Keratinocyte (primary cell): ENCODE results near the gene NCEH1. TPM values are rescaled to one million over a fixed set of nuclear protein-coding genes. Genes with fewer than 3 reads are reported as not detected.

ENCODE experiments used
- DNase-seq: peaks from one replicate; pipeline ENCODE4 v3.0.0-alpha.2; 2011; ENCODE audit warnings: low read depth, missing footprints, low spot score
- FAIRE-seq: peaks from 2 replicates; lab custom pipeline; 2011; peaks lifted over from hg19 to GRCh38; lab: Jason Lieb, UNC
- H2AFZ ChIP-seq: 2 replicates; pipeline ENCODE4 v1.6.0; 2012; ENCODE audit warnings: low read length, control low read depth, inconsistent platforms; ENCODE audit not compliant: control insufficient read depth
- H3K27ac ChIP-seq: 2 replicates; pipeline ENCODE4 v1.5.1; 2011; ENCODE audit warnings: low read length; ENCODE audit not compliant: control insufficient read depth, insufficient read depth
- H3K27me3 ChIP-seq: 3 replicates; pipeline ENCODE4 v1.6.0; 2011; ENCODE audit warnings: low read length; ENCODE audit not compliant: control insufficient read depth, insufficient read depth; ENCODE audit errors: extremely low read depth
- H3K36me3 ChIP-seq, 2 experiments: 2 replicates in 1 of 2; 3 replicates in 1 of 2; pipeline ENCODE4 v1.5.1; 2011; ENCODE audit warnings: low read length in 2 of 2, mild to moderate bottlenecking in 1 of 2; ENCODE audit not compliant: control insufficient read depth in 2 of 2, insufficient read depth in 2 of 2; ENCODE audit errors: extremely low read depth in 1 of 2
- H3K4me1 ChIP-seq: 3 replicates; pipeline ENCODE4 v1.5.1; 2011; ENCODE audit warnings: low read length; ENCODE audit not compliant: control insufficient read depth, insufficient read depth; ENCODE audit errors: extremely low read depth
- H3K4me2 ChIP-seq: 3 replicates; pipeline ENCODE4 v1.6.0; 2011; ENCODE audit warnings: low read depth, low read length; ENCODE audit not compliant: control insufficient read depth, insufficient read depth; ENCODE audit errors: extremely low read depth
- H3K4me3 ChIP-seq, 3 experiments: fragments of 200-600 bp in 1 of 3; sonication (generic) in 1 of 3; 2 replicates in 2 of 3; 3 replicates in 1 of 3; pipeline ENCODE4 v1.5.1; 2011 to 2016; ENCODE audit warnings: low read length in 3 of 3, mild to moderate bottlenecking in 3 of 3, control low read depth in 2 of 3, inconsistent platforms in 1 of 3, low read depth in 1 of 3, mixed read lengths in 1 of 3, mixed run types in 1 of 3, moderate library complexity in 1 of 3; ENCODE audit not compliant: control insufficient read depth in 2 of 3, insufficient read depth in 2 of 3; ENCODE audit errors: extremely low read depth in 1 of 3
- H3K79me2 ChIP-seq: 2 replicates; pipeline ENCODE4 v1.6.0; 2012; ENCODE audit warnings: low read length; ENCODE audit not compliant: control insufficient read depth, insufficient read depth
- H3K9ac ChIP-seq: 3 replicates; pipeline ENCODE4 v1.6.0; 2011; ENCODE audit warnings: low read length; ENCODE audit not compliant: control insufficient read depth, insufficient read depth; ENCODE audit errors: extremely low read depth
- H3K9me1 ChIP-seq: 3 replicates; pipeline ENCODE4 v1.6.0; 2011; ENCODE audit warnings: low read length; ENCODE audit not compliant: control insufficient read depth, insufficient read depth; ENCODE audit errors: extremely low read depth
- H3K9me3 ChIP-seq: 2 replicates; pipeline ENCODE4 v1.5.1; 2012; ENCODE audit warnings: low read depth, low read length; ENCODE audit not compliant: control insufficient read depth
- H4K20me1 ChIP-seq: 3 replicates; pipeline ENCODE4 v1.6.0; 2011; ENCODE audit warnings: low read length; ENCODE audit not compliant: control insufficient read depth, insufficient read depth; ENCODE audit errors: extremely low read depth
- CTCF ChIP-seq, 3 experiments: IDR thresholded peaks in 1 of 3; conservative IDR thresholded peaks in 1 of 3; optimal IDR thresholded peaks in 1 of 3; 2 replicates in 2 of 3; 3 replicates in 1 of 3; pipeline versions ENCODE3 to v1.5.1; 2011; ENCODE audit warnings: low read length in 3 of 3, mild to moderate bottlenecking in 3 of 3, moderate library complexity in 2 of 3, control low read depth in 1 of 3, inconsistent platforms in 1 of 3; ENCODE audit not compliant: insufficient read depth in 2 of 3; ENCODE audit errors: extremely low read depth in 1 of 3
- EZH2 ChIP-seq: IDR thresholded peaks from one replicate; pipeline ENCODE4 v1.6.1; 2012; ENCODE audit warnings: inconsistent platforms, mild to moderate bottlenecking, low read length, moderate library complexity
- dilution Hi-C: fragments of 300-500 bp; cut with MboI; formaldehyde crosslinking; loops from one replicate; pipeline ENCODE4 v1.7.0; 2020; ENCODE audit warnings: low sequenced_read_pairs; ENCODE audit not compliant: extremely low pct_ligation_motif_present
- polyA plus RNA-seq, 5 experiments: library from polyadenylated mRNA; depleted of rRNA in 3 of 5; stranded (reverse) in 3 of 5; stranded (forward) in 1 of 5; unstranded in 1 of 5; fragments of >200 nt; gene quantifications; 1 replicate in 1 of 5; 2 replicates in 3 of 5; 3 replicates in 1 of 5; pipeline versions ENCODE4 v1.2.1 to v1.2.3, GENCODE V29; 2011 to 2012; ENCODE audit warnings: missing spikeins in 2 of 5, low read depth in 1 of 5, low replicate concordance in 1 of 5

NCEH1 gene
- polyA plus RNA-seq, 1 donor (not counting 4 experiments of a cell fraction or from before 2014, with no cell fraction given): 13.2 TPM

DNA sequence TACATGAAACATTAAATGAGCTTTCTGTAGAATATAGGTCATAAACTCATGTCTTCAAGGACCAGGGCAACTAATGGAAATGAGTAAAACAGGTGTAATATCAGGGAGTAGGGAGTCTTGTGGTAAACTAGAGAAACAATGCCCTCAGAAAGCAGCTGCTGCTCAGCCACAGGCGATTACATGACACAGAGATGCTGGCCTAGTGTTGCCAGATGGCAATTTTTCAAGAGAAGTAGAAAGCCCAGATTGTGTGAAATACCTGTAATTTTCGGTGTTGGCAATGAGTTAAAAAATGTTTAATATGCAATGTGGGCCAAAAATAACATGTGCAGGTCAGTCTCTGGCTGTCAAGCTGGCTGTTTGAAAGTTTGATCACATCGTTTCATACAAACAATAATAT lies 23.4 kb downstream of the NCEH1 start:
- H3K79me2 ChIP-seq: no peaks in the 10 kb centered on the region
- TF ChIP-seq CTCF (optimal IDR thresholded peaks at IDR 0.05 in 1 of 3, IDR thresholded peaks at IDR 0.05 in 1 of 3, conservative IDR thresholded peaks at IDR 0.05 in 1 of 3; ENCODE audit: extremely low read depth in 1 of 3, insufficient read depth in 2 of 3, low read length in 3 of 3) (no peak), EZH2 (no peak)
- H3K9me3 ChIP-seq: no peaks in the 10 kb centered on the region
- no peaks in the 10 kb centered on the region for H3K27me3 ChIP-seq
- H2AFZ ChIP-seq: no peak overlapping the region
- peaks cover 29% of the 10 kb centered on the region for H3K4me1 ChIP-seq
- dilution Hi-C loops: no loop called here
- H3K9me1 ChIP-seq: no peaks in the 10 kb centered on the region
- no peak for FAIRE-seq
- H3K36me3 ChIP-seq: no peaks in the 10 kb centered on the region
- no peak overlapping the region for H3K4me3 ChIP-seq
- no peak overlapping the region for H3K9ac ChIP-seq
- no peak overlapping the region for H3K27ac ChIP-seq
- DNase-seq: no peak
- H4K20me1 ChIP-seq: no peaks in the 10 kb centered on the region
- no peak overlapping the region for H3K4me2 ChIP-seq

DNA sequence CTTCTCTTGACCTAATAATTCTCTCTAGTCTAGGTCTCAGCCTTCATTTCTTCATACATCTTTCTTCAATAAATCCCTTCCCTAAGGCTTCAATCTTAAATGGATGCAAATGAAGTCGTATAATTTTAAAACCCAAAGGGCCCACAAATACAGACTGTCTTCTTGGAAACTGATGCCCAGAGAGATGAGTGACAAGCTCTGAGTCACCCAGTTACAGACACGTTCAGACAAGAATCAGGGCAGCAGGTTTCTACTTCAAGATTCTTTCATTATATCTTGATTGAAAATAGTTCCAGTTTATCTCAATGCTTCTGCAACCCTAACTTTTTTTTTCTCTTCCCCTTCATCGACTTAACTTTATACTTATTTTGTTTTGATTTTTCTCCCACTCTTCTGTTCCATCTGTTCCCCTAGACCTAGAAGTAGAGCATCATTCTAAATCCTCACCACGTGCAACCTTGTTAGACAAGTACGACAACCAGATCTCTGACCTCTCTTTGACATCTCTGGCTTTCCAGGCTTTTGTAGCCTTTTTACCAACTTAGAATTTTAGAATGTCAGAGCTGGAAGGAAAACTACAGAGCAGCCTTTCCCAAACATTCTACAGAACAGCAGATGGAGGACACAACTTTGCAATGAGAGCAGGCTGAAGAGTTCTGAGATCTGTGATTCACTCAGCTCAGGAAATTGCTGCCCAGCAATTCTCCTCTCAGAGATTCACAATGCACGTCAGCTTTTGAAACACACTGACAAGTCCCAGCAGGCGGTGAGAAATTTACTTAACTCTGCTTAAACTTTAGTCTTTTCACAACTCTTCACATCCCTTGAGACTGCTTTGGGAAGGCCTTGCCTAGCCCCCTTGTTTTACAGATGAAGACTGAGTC lies 25.3 kb downstream of the NCEH1 start:
- Histone ChIP-seq H3K4me3 (peak overlapping the region; percentile 1 to 29 (median 22)), H3K27me3 (no peaks in the 10 kb centered on the region), H3K4me2 (peak overlapping the region; percentile 82), H4K20me1 (no peaks in the 10 kb centered on the region), H3K9me1 (no peaks in the 10 kb centered on the region), H3K36me3 (no peaks in the 10 kb centered on the region), H2AFZ (no peak overlapping the region), H3K79me2 (no peaks in the 10 kb centered on the region), H3K9me3 (no peaks in the 10 kb centered on the region), H3K9ac (peak overlapping the region; percentile 51), H3K4me1 (peaks cover 29% of the 10 kb centered on the region), H3K27ac (peak overlapping the region; percentile 86)
- TF ChIP-seq CTCF (optimal IDR thresholded peaks at IDR 0.05 in 1 of 3, IDR thresholded peaks at IDR 0.05 in 1 of 3, conservative IDR thresholded peaks at IDR 0.05 in 1 of 3; ENCODE audit: extremely low read depth in 1 of 3, insufficient read depth in 2 of 3, low read length in 3 of 3): no peak
- TF ChIP-seq EZH2: no peak
- DNase-seq: no peak
- dilution Hi-C loops: no loop called here
- FAIRE-seq: peak; percentile 86
